GM06990 (cell line): ENCODE results near the gene COQ8B.

Source experiments
- DNase-seq: peaks from one replicate; pipeline ENCODE4 v3.0.0-alpha.2; 2011; ENCODE audit not compliant: insufficient read length; ENCODE audit errors: extremely low read depth
- H3K27me3 ChIP-seq: replicated peaks from 2 replicates; pipeline ENCODE4 v1.6.0; 2011; ENCODE audit warnings: low read length; ENCODE audit not compliant: control insufficient read depth, insufficient read depth
- H3K36me3 ChIP-seq: 2 replicates; pipeline ENCODE4 v1.5.1; 2011; ENCODE audit warnings: low read length; ENCODE audit not compliant: control insufficient read depth, insufficient read depth
- H3K4me3 ChIP-seq: replicated peaks from 2 replicates; pipeline ENCODE4 v1.5.1; 2011; ENCODE audit warnings: low read depth, mild to moderate bottlenecking, control low read depth, low read length
- CTCF ChIP-seq: IDR thresholded peaks from 2 replicates; pipeline ENCODE4 v1.5.1; 2011; ENCODE audit warnings: low read length, control low read depth, mild to moderate bottlenecking, inconsistent platforms; ENCODE audit not compliant: insufficient read depth, poor library complexity, severe bottlenecking

Gene COQ8B

GRCh38 chr19:40709817-40710216 lies 6.9 kb downstream of the COQ8B start:
- Histone ChIP-seq H3K4me3 (no peak overlapping the region), H3K27me3 (no peaks in the 10 kb centered on the region), H3K36me3 (peaks cover 9% of the 10 kb centered on the region)
- DNase-seq, result no peak
- TF ChIP-seq CTCF, result no peak

DNA sequence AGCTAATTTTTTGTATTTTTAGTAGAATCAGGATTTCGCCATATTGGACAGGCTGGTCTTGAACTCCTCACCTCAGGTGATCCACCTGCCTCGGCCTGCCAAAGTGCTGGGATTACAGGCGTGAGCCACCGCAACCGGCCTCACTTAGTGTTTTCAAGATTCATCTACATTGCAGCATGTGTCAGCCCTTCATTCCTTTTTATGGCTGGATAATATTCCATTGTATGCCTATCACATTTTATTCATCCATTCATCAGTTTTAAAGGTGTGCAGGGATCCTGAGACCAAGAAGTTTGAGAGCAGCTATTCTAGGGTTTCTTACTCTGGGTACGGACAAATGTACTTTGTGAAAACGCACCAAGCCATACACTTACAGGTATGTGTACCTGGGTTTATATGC lies 9.1 kb downstream of the COQ8B start:
- TF ChIP-seq CTCF, result no peak
- DNase-seq, result no peak
- H3K27me3 ChIP-seq, result no peaks in the 10 kb centered on the region
- no peak overlapping the region for H3K4me3 ChIP-seq
- peaks cover 17% of the 10 kb centered on the region for H3K36me3 ChIP-seq

- DNase-seq, result no peak
- no peak for TF ChIP-seq CTCF
- Histone ChIP-seq H3K36me3 (peaks cover 27% of the 10 kb centered on the region), H3K4me3 (no peak overlapping the region), H3K27me3 (no peaks in the 10 kb centered on the region)
Observed at GRCh38 chr19:40705950-40706619, 10.6 kb downstream of the COQ8B start.

GRCh38 chr19:40705362-40705651 lies 11.4 kb downstream of the COQ8B start:
- H3K36me3 ChIP-seq, result peaks cover 27% of the 10 kb centered on the region
- H3K27me3 ChIP-seq, result no peaks in the 10 kb centered on the region
- no peak for DNase-seq
- no peak overlapping the region for H3K4me3 ChIP-seq
- no peak for TF ChIP-seq CTCF

GRCh38 chr19:40704491-40705361 lies 12.0 kb downstream of the COQ8B start:
- no peak overlapping the region for H3K4me3 ChIP-seq
- DNase-seq, result no peak
- no peak for TF ChIP-seq CTCF
- no peaks in the 10 kb centered on the region for H3K27me3 ChIP-seq
- peaks cover 25% of the 10 kb centered on the region for H3K36me3 ChIP-seq
